Stimulated activated CD4-positive, alpha-beta T cell treated with anti-CD3 and anti-CD28 coated beads, Interleukin-1b, Interleukin-23, amount 100 ng/mL, for 4 hours (primary cell): ENCODE data around the gene ATF4.

ENCODE experiments used
- DNase-seq, 2 donors: peaks; one replicate each; pipeline ENCODE4 v3.0.0-alpha.2; 2020; ENCODE audit warnings: low read depth in 2 of 2

ATF4 gene

GRCh38 chr22:39520226-39521105 lies at the start of gene ATF4:
Gene ATF4 (plus strand): TSS chr22:39520562. CDS start chr22:39521446, 884 bp downstream.
- peak; percentile 87 to 92 for DNase-seq

GRCh38 chr22:39471381-39472141 lies 48.8 kb upstream of the ATF4 start:
- no peak for DNase-seq

- DNase-seq, result no peak
Measured at GRCh38 chr22:39472570-39473556, 47.5 kb upstream of the ATF4 start.

- no peak for DNase-seq
Measured at GRCh38 chr22:39473851-39474250, 46.5 kb upstream of the ATF4 start.

- no peak for DNase-seq
Measured at GRCh38 chr22:39474351-39475111, 45.8 kb upstream of the ATF4 start.

GRCh38 chr22:39475337-39475736 lies 45.0 kb upstream of the ATF4 start:
- no peak for DNase-seq

GRCh38 chr22:39475902-39476301 lies 44.5 kb upstream of the ATF4 start:
- DNase-seq, result no peak

- DNase-seq, result no peak
Measured at GRCh38 chr22:39476664-39477063, 43.7 kb upstream of the ATF4 start.

GRCh38 chr22:39477542-39477941 lies 42.8 kb upstream of the ATF4 start:
- DNase-seq, result no peak

- no peak for DNase-seq
Measured at GRCh38 chr22:39478441-39478850, 41.9 kb upstream of the ATF4 start.

GRCh38 chr22:39479254-39479653 lies 41.1 kb upstream of the ATF4 start:
- DNase-seq, result no peak

- no peak for DNase-seq
Measured at GRCh38 chr22:39480557-39480956, 39.8 kb upstream of the ATF4 start.

- DNase-seq, result no peak
Measured at GRCh38 chr22:39481054-39481453, 39.3 kb upstream of the ATF4 start.

GRCh38 chr22:39481595-39481994 lies 38.8 kb upstream of the ATF4 start:
- no peak for DNase-seq

GRCh38 chr22:39482768-39483167 lies 37.6 kb upstream of the ATF4 start:
- DNase-seq, result no peak

GRCh38 chr22:39486951-39487825 lies 33.2 kb upstream of the ATF4 start:
- DNase-seq, result no peak

GRCh38 chr22:39487826-39488520 lies 32.4 kb upstream of the ATF4 start:
- no peak for DNase-seq

- no peak for DNase-seq
Measured at GRCh38 chr22:39488563-39489083, 31.7 kb upstream of the ATF4 start.
